Left forelimb (tissue), 1 donor: ENCODE data around the gene SGTA.

Source experiments
- DNase-seq: peaks from one replicate; pipeline ENCODE4 v3.0.0-alpha.2; 2018; ENCODE audit warnings: low spot score

The SGTA gene

GRCh38 chr19:2809387-2810140 is 26.5 kb upstream of the SGTA start:
- no peak for DNase-seq

GRCh38 chr19:2808129-2808941 is 25.3 kb upstream of the SGTA start:
- no peak for DNase-seq

DNA sequence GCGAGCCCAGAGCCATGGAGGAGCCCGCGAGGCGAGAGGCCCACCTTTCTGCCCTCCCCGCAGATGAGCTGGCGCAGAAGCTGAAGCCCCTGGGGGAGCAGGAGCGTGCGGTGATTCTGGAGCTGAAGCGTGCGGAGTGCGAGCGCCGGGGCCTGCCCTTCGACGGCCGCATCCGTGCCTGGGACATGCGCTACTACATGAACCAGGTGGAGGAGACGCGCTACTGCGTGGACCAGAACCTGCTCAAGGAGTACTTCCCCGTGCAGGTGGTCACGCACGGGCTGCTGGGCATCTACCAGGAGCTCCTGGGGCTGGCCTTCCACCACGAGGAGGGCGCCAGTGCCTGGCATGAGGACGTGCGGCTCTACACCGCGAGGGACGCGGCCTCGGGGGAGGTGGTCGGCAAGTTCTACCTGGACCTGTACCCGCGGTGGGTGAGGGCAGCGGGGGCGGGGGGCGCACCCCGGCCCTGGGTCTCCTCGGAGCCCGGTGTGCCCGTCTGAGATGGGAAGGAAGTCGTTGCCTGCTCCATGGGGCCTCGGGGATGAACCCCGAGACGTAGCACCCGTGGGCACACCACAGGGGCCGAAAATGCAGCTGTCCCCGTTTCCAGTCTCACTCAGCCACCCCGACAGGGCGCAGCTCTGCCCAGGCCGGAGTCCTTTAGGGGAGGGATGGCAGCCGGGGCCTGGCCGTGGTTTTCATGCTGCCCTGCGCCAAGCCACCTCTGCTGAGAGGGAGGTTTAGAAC is 24.5 kb upstream of the SGTA start:
- no peak for DNase-seq

DNA sequence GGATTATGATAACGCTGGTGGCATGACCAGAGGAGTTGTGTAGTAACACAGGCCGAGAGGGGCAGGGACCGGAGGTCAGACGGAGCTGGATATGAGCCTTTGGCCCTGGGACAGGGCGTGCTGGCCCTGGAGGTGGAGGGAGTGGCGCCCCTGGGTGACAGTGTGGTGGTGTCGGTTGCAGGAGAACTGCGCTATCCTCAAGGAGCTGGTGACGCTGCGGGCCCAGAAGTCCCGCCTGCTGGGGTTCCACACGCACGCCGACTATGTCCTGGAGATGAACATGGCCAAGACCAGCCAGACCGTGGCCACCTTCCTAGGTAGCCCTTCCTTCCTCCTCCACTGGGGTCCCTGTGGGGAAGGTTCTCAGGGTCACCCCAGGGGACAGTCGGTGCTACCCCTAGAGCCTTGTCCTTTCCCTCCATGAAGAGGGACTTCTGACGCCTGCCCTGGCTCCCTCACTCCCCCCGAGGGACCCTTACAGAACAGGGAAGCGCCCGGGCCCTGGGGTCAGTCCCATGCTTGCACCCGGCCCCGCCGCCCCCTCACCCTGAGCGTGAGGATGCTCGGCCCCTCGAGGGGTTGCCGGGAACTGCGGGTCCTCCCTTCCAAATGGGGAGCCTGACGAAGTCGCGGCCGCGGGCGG is 23.8 kb upstream of the SGTA start:
- DNase-seq: no peak

GRCh38 chr19:2805991-2806649 is 23.0 kb upstream of the SGTA start:
- DNase-seq: no peak

DNA sequence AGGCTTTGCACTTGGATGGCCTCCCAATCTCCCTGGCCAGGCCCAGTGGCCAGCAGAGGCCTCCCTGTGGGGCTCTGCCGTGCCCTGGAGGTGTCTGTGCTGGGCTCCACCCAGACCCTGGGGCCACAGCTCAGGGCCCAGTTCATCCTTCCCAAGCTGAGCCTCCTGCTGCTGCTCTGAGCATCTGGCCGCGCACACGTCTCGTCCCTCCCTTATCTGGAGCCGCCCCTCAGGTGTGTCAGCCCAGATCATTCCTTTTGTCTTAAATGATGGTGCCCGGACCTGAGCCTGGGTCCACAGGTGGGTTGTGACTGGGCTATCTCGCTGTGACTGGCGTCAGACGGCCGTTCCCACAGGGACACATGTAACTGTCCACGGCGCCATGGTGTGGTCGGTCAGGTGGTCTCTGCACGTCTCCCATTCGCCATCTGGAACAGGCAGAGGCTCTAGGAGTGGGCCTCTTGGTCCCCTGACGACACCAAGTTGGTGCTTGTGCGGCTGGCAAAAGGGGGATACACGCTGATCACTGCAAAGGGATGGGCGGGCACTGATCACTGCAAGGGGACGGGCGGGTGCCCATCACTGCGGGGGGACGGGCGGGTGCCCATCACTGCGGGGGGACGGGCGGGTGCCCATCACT is 22.3 kb upstream of the SGTA start:
- no peak for DNase-seq

DNA sequence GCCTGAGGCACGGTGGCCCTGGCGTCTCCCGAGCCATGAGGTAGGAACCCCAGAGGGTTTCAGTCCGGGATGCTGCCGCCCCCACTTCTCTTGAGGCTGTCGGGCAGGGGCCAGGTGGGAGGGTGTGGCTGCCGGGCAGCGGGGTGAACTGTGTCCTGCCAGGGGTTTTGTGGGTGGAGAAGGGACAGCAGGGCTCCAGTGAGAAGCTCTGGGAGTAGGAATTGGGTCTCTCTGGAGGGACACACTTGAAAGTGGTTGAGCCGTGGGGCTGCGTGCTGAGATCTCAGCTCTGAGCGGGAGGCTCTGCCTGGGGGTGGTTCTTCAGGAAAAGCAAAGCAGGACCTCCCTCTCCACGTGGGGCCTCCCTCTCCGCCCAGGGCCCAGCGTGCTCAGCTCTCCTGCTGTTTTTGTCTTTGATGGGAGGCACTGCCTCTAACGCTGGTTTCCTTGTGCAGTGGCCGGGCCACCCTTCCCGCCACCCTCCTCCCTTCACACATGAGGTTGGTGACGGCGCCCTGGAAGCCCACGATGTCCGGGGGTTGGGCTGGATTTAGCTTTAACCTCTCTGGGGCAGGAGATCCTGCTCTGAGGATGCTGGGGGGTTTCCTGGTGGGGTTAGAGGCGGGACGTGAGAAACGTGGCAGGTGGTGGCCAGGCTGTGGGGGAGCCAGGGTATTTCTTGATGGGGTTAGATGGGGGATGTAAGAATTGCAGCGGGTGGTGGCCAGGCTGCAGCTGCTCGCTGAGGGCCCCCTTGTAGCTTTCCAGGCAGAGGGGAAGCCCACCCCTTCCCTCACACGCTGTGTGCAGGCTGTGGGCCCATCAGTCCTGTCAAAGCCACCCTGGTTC is 21.3 kb upstream of the SGTA start:
- no peak for DNase-seq

DNA sequence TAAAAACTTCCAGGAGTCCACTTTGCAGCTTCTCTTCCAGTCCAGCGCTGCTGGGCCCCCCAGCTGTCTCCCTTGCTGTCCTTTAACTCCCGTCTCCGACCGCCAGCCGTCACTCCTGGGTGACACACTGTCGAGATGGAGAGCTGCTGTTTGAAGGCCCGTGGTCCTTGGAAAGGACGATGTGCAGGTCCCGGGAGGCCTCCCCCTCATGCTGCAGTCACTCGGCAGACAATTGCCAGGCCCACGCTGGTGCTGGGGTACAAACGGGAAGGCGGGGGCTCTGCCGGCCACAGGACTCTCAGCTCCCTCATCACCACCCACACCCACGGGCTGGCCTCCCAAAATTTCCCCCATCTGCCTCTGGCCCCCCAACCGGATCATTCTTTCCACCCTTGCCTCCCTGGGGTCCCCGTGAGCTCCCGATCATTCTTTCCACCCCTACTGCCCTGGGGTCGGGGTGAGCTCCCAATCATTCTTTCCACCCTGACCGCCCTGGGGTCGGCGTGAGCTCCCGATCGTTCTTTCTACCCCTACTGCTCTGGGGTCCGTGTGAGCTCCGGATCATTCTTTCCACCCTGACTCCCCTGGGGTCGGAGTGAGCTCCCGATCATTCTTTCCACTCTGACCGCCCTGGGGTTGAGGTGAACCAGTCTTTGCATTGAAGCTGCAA is 20.5 kb upstream of the SGTA start:
- DNase-seq: no peak

DNA sequence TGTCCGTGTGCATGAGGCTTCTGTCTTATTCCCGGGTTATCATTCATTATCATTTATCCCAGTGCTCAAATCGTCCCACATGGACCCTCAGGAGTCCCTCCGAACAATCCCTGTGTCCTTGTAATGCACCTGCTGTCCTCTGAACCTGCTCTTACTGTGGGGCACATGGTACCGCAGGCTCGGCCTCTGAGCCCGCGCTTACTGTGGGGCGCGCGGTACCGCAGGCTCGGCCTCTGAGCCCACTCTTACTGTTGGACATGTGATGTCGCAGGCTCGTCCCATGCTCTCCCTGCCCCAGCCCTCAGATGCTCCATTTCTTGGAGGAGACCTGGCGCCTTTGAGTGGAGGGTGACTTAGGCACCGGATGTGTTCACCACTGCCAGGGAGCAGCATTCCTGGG is 19.8 kb upstream of the SGTA start:
- DNase-seq: no peak

GRCh38 chr19:2800506-2800905 is 17.4 kb upstream of the SGTA start:
- DNase-seq: no peak

- no peak for DNase-seq
Observed at GRCh38 chr19:2799273-2800020, 16.4 kb upstream of the SGTA start.

DNA sequence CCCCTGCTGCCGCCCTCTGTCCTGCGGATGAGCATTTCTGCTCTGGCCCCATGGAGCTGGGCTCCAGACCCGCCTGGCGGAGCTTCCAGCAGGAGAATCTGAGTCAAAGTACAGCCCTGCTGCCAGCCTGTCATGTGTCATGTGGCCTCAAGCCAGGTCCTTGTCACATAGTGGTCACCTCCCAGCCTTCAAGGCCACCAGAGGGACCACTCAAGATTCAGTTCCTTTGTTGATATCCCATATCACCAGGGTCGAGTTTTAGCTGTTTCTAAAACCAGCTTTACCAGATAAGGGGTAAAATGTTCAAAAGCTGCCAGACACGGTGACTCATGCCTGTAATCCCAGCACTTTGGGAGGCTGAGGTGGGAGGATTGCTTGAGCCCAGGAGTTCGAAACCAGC is 15.7 kb upstream of the SGTA start:
- no peak for DNase-seq

DNA sequence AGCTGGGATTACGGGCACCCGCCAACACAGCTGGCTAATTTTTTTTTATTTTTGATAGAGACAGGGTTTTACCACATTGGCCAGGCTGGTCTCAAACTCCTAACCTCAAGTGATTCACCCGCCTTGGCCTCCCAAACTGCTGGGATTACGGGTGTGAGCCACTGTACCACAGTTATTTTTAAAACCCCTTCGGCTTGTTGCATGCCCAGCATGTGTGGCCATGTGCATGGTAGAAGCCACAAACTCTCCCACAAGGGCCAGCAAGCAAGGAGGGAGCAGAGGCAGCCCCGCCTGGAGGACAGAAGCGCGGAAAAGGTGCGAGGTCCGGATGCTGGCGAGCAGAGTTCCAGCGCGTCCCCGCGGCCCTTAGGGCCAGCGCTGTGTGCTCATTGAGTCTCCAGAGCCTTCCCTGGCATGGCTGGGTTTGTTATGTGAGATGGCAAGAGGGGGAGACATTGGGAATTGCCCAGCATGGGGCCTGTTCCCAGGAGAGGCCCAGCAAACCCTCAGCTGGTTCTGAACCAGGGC is 15.1 kb upstream of the SGTA start:
- no peak for DNase-seq

DNA sequence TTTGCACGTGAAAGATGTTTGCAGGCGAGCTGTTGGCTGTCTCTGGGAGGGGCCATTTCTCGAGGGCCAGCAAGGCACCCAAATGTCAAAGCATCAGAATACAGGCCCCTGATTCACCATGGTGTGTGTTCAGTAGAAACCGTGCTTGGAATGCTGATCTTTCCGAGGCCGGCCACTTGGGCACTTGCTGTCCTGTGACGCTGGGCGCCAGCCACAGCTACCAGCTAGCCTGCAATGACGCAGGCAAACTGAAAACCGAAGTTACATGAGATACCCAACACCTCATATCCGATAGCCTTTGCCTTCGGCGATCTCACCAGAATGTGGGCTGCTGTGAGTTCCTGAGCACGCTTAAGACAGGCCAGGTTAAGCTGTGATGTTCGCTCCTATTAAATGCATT is 14.2 kb upstream of the SGTA start:
- no peak for DNase-seq

DNA sequence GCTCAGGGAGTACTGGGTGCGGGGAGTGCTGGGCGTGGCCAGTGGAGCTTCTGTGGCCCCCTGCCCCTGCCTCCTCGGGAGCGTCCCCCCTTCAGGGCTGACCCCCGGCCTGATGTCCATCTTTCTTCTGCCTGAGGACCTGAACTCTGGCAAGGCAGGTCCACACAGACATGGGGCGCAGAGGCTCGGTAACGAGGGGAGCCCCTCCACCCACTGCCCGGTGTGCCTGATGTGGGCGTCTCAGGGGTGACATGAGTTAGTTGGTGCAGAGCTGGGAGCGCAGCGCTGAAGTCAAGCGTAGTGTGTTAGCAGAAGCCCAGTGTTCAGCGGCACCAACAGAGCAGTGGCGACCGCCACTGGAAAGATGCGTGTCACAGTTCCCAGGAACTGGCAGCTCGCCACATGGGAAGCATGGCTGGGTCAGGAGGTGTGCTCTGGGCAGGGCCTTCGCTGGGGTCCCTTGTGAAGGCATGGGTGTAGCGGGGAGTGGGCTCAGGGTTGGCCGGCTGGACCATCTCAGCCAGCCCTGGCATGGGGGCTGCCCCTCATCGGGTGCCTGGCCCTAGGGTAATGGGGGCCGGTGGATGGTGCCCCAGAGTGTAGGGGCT is 13.7 kb upstream of the SGTA start:
- no peak for DNase-seq

GRCh38 chr19:2795827-2796658 is 13.0 kb upstream of the SGTA start:
- DNase-seq: no peak

DNA sequence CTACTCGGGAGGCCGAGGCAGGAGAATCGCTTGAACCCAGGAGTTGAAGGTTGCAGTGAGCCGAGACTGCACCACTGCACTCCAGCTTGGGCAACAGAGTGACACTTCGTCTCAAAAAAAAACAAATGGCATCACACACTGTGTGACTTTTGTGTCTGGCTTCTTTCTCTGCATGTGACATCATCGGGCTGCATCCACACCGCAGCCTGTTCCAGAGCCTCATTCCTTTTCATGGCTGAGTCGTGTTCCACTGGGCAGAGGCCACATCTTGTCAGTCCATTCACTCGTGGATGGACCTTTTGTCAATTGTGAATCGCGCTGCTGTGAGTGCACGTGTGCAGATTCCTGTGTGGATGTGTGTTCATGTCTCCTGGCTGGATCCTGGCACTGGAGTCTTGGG is 10.5 kb upstream of the SGTA start:
- no peak for DNase-seq
